ENCODE data around the gene ECI1.

Gene ECI1

DNA sequence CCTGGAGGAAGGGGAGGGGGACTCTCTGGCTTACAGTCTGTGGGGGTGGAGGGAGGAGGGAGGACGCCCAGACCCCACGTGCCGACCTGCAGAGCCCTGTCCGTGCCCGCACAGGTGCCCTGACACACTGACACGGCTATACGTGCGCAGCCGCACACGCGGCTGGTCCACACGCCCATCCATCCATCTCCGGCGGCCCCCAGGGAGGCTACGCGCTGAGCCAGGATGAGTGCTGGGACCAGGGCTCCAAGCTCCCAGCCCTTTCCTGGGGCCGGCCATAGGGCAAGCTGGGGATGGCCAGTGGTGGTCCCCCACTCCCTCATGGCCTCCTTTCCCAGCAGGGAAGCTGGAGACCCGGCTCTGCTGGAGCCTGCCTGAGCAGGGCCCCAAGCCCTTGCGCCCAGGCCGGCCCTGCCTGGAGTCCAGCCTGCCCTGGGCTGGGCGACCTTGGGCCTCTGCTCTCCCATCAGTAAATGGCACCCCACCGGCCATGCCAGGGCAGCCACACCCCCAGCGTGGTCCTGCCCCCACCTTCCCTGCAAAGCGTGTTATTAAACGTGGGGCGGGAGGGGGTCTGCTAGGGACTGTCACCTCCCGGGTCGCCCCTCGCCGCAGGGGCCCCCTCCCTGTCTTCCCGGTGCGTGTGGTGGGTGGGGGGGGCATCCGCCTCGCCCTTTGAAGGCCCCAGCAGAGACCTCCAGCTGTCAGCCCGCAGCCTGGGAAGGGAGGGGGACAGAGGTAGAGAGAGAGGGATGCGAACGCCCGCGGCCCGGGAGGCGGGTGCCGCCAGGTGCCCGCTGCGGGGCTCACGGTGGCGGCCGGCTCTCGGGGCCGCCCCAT is 55.8 kb downstream of the ECI1 start:
- TF ChIP-seq, protein P1, sequence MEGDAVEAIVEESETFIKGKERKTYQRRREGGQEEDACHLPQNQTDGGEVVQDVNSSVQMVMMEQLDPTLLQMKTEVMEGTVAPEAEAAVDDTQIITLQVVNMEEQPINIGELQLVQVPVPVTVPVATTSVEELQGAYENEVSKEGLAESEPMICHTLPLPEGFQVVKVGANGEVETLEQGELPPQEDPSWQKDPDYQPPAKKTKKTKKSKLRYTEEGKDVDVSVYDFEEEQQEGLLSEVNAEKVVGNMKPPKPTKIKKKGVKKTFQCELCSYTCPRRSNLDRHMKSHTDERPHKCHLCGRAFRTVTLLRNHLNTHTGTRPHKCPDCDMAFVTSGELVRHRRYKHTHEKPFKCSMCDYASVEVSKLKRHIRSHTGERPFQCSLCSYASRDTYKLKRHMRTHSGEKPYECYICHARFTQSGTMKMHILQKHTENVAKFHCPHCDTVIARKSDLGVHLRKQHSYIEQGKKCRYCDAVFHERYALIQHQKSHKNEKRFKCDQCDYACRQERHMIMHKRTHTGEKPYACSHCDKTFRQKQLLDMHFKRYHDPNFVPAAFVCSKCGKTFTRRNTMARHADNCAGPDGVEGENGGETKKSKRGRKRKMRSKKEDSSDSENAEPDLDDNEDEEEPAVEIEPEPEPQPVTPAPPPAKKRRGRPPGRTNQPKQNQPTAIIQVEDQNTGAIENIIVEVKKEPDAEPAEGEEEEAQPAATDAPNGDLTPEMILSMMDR (IDR thresholded peaks at IDR 0.05; ENCODE audit: low read depth, low read length), result no peak
- DNase-seq (ENCODE audit: extremely low read depth, low read depth), result no peak

DNA sequence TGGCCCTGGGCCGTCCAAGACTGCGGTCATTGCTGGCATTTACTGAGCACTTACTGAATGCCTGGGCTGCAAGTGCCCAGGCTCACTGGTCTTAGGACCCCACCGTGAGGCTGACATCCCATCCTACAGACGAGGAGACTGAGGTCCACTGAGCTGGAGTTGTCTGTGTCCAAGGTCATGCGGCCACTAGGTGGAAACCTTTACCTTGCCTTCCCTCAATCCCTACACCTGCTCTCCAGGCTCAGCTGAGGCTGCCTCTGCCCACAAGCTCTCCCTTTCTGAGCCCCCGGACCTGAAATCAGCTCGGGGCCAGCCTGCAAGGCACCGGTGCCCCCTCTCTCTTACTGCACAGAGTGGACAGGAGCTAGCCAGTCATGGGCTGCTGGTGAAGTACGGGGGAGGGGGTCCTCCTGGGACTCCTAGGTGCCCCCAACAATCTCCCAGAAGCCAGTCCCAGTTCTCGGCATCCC is 56.5 kb downstream of the ECI1 start:
- DNase-seq (ENCODE audit: extremely low read depth, low read depth), result no peak
- TF ChIP-seq, protein P1 (IDR thresholded peaks at IDR 0.05; ENCODE audit: low read depth, low read length), result peak; percentile 17

DNA sequence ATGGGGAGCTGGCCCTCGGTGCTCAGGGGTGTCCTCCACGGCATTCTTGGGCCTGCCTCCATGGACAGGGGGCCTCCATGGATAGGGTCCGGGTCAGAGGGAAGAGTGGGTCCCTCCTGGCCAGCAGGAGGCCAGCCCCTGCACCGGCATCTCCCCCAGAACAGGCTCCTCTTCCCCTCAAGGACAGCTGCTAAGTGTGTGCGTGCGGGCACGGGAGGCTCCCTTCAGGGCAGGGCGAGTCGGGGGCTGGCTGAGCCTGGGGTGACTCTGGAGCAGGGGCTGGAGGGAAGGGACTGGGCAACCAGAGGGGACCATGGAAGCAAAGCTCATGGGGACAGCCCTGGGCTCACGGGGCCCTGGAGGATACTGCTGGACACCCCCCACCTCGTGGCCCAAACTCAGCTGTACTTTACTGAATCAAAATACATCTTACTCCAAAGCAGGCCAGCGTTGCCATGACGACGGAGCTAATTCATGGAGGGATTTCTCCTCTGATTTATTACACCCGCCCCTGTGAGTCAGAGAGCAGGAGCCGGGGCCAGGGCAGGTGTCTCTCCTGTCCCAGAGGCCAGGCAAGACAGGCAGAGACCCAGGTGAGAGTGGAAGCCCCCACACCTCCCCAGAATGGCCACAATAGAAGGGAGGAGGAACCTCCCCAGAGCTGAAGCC is 57.1 kb downstream of the ECI1 start:
- TF ChIP-seq, protein P1 (IDR thresholded peaks at IDR 0.05; ENCODE audit: low read depth, low read length), result no peak
- DNase-seq (ENCODE audit: extremely low read depth, low read depth), result no peak

DNA sequence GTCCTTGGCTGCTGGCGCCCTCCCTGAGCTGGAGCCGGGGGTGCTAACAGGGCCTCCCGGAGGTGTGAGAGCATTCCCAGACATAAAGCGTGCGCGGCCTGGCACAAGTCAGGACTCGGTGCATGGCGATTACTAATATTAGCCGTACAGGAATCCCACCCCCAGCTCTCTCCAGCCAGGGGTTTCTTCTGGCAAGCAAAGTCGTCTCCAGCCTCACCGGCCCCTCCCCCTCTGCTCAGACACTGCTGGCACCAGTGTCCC is 60.0 kb downstream of the ECI1 start:
- TF ChIP-seq, protein P1 (IDR thresholded peaks at IDR 0.05; ENCODE audit: low read depth, low read length), result no peak
- DNase-seq (ENCODE audit: extremely low read depth, low read depth), result no peak

DNA sequence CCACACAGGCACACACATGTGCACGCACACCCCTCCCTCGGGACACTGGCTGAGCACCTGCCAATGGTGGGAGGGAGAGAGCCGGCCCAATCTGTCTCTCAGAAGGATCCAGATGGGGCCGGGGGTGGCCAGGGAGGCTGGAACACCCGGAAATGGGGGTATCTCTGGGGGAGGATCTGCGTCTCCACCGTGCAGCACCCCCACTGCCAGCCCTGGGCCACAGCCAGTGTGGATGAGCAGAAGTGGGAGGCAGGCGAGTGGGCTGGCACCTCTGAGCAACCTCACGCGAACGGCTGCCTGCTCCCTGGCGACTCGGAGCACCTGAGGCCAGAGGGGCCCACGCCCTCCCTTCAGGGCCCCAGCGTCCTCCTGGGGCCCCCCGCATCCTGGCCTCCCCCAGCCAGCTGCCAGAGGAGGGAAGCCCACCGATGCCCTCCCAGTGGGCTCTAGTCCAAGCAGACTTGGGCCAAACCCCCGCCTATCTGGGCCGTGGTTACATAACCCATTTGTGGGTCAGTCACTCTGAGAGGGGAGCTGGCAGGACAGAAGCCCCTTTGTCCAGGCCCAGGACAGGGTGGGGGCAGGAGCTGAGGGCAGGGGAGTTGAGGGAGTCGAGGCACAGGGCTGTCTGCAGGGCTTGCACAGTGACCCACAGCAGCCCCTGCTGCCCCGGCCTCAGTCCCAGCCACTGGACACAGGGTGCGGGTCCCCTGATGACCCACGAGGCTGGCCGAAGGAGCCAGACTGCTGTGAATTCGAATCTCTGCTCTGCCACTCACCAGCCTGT is 60.5 kb downstream of the ECI1 start:
- TF ChIP-seq, protein P1 (IDR thresholded peaks at IDR 0.05; ENCODE audit: low read depth, low read length), result no peak
- no peak for DNase-seq (ENCODE audit: extremely low read depth, low read depth)

DNA sequence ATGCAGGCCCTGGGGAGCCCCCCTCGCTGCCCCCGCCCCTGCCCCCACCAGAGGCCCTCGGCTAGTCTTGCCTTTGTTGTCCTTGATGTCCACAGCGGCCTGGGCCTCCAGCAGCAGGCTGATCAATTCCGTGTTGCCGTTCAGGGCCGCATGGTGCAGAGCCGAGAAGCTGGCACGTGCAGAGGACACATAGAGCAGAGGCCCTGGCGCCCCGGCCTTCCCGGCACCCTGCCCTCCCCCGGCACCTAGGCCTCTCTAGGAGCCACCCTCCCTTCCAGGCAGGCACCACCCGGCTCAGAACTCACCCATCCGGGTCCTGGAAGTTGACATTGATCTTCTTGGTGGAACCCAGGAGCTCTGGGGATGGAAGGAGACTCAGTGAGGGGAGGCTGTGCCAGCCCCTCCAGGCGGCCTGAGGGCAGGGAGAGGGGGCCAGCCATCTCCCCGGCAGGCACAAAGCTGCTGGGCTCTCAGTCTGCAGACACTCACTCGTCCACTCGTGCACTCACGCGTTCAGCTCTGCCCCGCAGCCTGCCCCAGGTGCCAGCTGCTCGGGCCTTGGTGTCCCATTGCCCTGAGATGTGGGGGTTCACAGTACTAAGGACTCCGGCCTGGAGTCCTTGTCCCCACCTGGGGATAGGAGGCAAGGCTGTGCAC is 61.3 kb downstream of the ECI1 start:
- no peak for DNase-seq (ENCODE audit: extremely low read depth, low read depth)
- TF ChIP-seq, protein P1 (IDR thresholded peaks at IDR 0.05; ENCODE audit: low read depth, low read length), result no peak
